IMR-90 (cell line): Measurements from ENCODE around the gene THRAP3.

Experiments
- MAZ ChIP-seq: IDR thresholded peaks from 2 replicates; pipeline ENCODE4 v1.6.1; 2012; ENCODE audit warnings: low read depth, mild to moderate bottlenecking, low read length, improper control_type of control experiment, moderate library complexity, borderline replicate concordance
- MXI1 ChIP-seq: IDR thresholded peaks from 2 replicates; pipeline ENCODE4 v1.6.1; 2012; ENCODE audit warnings: low read depth, mild to moderate bottlenecking, low read length, moderate library complexity, borderline replicate concordance
- POLR2A ChIP-seq: IDR thresholded peaks from 2 replicates; pipeline ENCODE4 v1.6.1; 2012; ENCODE audit warnings: mild to moderate bottlenecking, low read depth, low read length
- SMC3 ChIP-seq: fragments of 150-350 bp; IDR thresholded peaks from 2 replicates; pipeline ENCODE4 v1.6.1; 2016; ENCODE audit warnings: low read depth, mild to moderate bottlenecking, antibody characterized with exemption, low read length, moderate library complexity
- TF ChIP-seq, protein P1 (sequence below): conservative IDR thresholded peaks from 2 replicates; pipeline ENCODE4 v1.5.1; 2012; ENCODE audit warnings: mild to moderate bottlenecking, low read depth, low read length, improper control_type of control experiment
- TF ChIP-seq, protein P2 (sequence below): fragments of 150-350 bp; IDR thresholded peaks from 2 replicates; pipeline ENCODE4 v1.6.1; 2017; ENCODE audit warnings: mild to moderate bottlenecking, antibody characterized with exemption, low read length, low read depth

DNA sequence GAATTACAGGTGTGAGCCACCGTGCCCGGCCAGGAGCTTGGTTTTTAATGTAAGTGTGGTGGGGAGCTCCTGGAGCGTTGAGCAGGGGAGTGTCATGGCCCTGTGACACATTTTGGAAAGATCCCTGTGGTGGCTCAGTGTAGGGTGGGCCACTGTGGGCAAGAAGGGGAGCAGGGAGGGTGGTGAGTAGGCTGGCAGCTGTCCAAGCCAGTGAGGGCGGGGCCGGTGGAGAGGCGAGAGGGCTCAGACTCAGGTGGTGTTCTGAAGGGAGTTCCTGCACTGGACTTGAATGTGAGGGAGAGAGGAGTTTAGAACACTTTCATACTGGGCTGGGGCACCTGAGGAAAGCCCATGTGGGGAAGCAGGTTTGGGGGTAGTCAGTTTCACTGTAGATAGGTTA, 102.3 kb downstream of the THRAP3 start:
- TF ChIP-seq MAZ = no peak
- TF ChIP-seq MXI1 = no peak
- TF ChIP-seq, protein P1, sequence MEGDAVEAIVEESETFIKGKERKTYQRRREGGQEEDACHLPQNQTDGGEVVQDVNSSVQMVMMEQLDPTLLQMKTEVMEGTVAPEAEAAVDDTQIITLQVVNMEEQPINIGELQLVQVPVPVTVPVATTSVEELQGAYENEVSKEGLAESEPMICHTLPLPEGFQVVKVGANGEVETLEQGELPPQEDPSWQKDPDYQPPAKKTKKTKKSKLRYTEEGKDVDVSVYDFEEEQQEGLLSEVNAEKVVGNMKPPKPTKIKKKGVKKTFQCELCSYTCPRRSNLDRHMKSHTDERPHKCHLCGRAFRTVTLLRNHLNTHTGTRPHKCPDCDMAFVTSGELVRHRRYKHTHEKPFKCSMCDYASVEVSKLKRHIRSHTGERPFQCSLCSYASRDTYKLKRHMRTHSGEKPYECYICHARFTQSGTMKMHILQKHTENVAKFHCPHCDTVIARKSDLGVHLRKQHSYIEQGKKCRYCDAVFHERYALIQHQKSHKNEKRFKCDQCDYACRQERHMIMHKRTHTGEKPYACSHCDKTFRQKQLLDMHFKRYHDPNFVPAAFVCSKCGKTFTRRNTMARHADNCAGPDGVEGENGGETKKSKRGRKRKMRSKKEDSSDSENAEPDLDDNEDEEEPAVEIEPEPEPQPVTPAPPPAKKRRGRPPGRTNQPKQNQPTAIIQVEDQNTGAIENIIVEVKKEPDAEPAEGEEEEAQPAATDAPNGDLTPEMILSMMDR = no peak
- no peak for TF ChIP-seq SMC3
- TF ChIP-seq, protein P2, sequence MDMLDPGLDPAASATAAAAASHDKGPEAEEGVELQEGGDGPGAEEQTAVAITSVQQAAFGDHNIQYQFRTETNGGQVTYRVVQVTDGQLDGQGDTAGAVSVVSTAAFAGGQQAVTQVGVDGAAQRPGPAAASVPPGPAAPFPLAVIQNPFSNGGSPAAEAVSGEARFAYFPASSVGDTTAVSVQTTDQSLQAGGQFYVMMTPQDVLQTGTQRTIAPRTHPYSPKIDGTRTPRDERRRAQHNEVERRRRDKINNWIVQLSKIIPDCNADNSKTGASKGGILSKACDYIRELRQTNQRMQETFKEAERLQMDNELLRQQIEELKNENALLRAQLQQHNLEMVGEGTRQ = no peak
- no peak for TF ChIP-seq POLR2A
